Measurements from ENCODE around the gene RHCE.
"Not testable (repeated sequence)": the region's sequence is repeated elsewhere in the genome, so short reads cannot be mapped to it uniquely, and the experiment has no call there.

Gene RHCE

GRCh38 chr1:25338986-25339385, 81.6 kb downstream of the RHCE start:
- FAIRE-seq (no peak), DNase-seq (ENCODE audit: insufficient read length, low spot score) (no peak)
- no peak for TF ChIP-seq TAF1 (IDR thresholded peaks at IDR 0.05; ENCODE audit: low read depth, low read length)

DNA sequence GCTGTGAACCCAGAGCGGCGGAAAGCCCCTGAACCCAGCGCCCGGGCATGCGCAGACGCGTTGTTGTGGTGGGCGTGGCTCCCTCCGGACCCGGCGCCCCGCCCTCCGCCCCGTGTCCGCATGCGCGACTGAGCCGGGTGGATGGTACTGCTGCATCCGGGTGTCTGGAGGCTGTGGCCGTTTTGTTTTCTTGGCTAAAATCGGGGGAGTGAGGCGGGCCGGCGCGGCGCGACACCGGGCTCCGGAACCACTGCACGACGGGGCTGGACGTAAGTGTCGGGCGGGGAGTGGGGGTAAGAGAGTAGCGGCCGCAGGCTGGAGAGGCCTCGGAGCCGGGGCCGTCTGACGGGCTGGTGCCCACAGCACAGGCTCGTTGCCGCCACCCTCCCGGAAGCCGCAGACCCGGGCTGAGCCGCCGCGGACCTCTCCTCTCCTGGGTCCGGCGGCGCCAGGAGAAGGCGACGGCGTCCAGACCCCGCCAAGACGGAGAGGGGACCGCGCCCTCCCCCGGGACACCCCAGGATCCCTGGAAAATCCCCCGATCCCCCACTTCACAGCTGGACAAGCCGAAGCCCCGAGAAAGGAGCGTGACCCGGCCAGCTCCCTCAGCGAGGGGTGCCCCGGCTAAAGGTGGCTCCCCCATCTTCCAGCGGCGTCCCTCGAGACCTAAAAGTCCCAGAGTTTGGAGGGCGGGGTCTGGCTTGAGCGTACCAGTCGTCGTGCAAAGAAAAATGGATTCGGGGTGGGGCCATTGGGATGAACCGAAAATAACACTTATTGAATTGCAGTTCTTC, 82.2 kb downstream of the RHCE start, which contains the start of gene TMEM50A:
TMEM50A (plus strand) TSS at position 147 of the 794 bp plus-strand sequence. CDS start 2,153 bp downstream, outside the sequence.
- TF ChIP-seq POLR2AphosphoS5 (IDR thresholded peaks at IDR 0.05; ENCODE audit: low read depth, low read length), result peak; percentile 40; the same call in 1 of the 2 replicates
- TF ChIP-seq POLR2A (IDR thresholded peaks at IDR 0.05; ENCODE audit: low read depth, low read length), result peak; percentile 40; the same call in 1 of the 2 replicates
- TF ChIP-seq PAX5 (IDR thresholded peaks at IDR 0.05; ENCODE audit: insufficient read depth, low read length, severe bottlenecking), result no peak
- FAIRE-seq (peak; percentile 99), DNase-seq (ENCODE audit: insufficient read length, low spot score) (peak; percentile 79)

GRCh38 chr1:25337483-25338187, 83.0 kb downstream of the RHCE start:
- peak; percentile 46; the same call in 1 of the 2 replicates for TF ChIP-seq POLR2A (IDR thresholded peaks at IDR 0.05; ENCODE audit: low read depth, low read length)
- DNase-seq (ENCODE audit: insufficient read length, low spot score); FAIRE-seq: not testable (repeated sequence)

GRCh38 chr1:25336922-25337354, 83.7 kb downstream of the RHCE start:
- DNase-seq (ENCODE audit: insufficient read length, low spot score); FAIRE-seq: not testable (repeated sequence)

DNA sequence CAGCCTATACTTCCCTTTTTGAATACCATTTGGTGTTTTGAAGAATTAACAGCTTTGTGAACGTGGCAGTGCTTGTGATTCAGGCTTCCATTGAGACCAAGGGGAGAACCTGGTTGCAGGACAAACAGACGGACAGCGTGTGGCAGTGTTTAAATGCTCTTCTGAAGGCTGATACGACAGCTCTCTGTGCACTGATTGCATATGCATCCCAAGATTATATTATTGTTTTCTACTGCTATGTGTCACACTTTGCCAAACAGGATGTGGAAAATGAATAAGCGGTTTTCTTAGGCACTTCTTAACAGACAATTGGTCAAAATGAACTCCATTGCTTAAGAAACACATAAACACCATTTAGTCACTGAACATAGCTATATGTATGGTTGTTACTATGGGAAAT, 90.7 kb downstream of the RHCE start:
- FAIRE-seq; DNase-seq (ENCODE audit: insufficient read length, low spot score): not testable (repeated sequence)

DNA sequence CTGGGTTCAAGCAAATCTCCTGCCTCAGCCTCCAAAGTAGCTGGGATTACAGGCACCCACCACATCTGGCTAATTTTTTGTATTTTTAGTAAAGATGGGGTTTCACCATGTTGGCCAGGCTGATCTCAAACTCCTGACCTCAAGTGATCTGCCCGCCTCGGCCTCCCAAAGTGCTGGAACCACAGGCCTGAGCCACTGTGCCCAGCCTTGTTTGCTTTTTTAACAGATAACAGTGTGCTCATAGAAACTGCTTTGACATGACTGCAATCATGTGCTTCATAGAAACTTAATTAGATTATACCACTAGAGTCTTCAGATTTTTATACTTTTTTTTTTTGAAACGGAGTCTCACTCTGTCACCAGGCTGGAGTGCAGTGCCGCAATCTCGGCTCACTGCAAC, 91.3 kb downstream of the RHCE start:
- not testable (repeated sequence) for DNase-seq (ENCODE audit: insufficient read length, low spot score); FAIRE-seq

- FAIRE-seq; DNase-seq (ENCODE audit: insufficient read length, low spot score): not testable (repeated sequence)
Measured at GRCh38 chr1:25328791-25329185, 91.8 kb downstream of the RHCE start.

GRCh38 chr1:25327864-25328790, 92.5 kb downstream of the RHCE start:
- FAIRE-seq; DNase-seq (ENCODE audit: insufficient read length, low spot score): not testable (repeated sequence)

DNA sequence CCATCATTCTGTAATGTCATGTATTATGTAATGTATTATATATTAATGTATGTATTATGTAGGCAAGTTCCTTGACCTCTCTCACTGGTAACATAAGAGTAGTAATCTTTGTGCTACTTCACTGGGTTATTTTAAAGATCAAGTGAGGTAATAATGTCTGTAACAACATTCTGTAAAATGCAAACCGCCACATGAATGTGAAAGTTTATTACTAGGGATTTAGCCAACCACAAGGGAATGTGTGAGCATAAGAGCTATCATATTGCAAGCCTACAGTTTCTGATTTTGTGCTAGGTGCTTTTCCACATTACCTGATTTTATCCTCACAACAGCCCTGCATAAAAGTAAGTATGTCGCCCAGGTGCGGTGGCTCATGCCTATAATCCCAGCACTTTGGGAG, 96.2 kb downstream of the RHCE start:
- DNase-seq (ENCODE audit: insufficient read length, low spot score), result not testable (repeated sequence)

GRCh38 chr1:25322127-25322526, 98.5 kb downstream of the RHCE start:
- DNase-seq (ENCODE audit: insufficient read length, low spot score); FAIRE-seq: not testable (repeated sequence)

More for the DNA sequence above, 96.2 kb downstream of the RHCE start:
- not testable (repeated sequence) for FAIRE-seq

GRCh38 chr1:25320314-25320938, 100.2 kb downstream of the RHCE start:
- FAIRE-seq; DNase-seq (ENCODE audit: insufficient read length, low spot score): not testable (repeated sequence)

DNA sequence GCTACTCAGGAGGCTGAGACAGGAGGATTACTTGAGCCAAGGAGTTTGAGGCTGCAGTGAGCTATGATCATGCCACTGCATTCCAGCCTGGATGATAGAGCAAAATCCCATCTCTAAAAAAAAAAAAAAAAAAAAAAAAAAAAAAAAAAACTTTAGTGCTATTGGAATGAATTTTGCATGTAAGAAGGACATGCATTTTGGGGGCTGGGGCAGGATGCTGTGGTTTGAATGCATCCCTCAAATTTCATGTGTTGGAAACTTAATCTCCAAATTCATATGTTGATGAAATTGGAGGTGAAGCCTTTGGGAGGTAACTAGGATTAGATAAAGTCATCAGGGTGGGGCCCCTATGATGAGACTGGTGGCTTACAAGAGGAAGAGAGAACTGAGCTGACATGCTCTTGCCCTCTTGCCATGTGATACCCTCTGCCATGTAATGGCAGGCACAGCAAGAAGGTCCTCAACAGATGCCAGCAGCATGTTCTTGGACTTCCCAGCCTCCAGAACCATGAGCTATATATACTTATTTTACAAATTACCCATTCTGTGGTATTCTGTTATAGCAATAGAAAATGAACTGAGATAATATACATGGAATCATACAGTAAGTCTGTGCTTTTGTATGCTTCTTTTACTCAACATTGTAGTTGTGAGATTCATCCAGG, 107.7 kb downstream of the RHCE start:
- not testable (repeated sequence) for DNase-seq (ENCODE audit: insufficient read length, low spot score)

More for the DNA sequence above, 107.7 kb downstream of the RHCE start:
- FAIRE-seq, result not testable (repeated sequence)

All from GM12891 (cell line).